IPS-20b (cell line): ENCODE results near the gene TXNDC2.
"Not testable (repeated sequence)": the region's sequence is repeated elsewhere in the genome, so short reads cannot be mapped to it uniquely, and the experiment has no call there.

Experiments used
- H3K27ac ChIP-seq: one replicate; pipeline ENCODE4 v1.5.1; 2013; ENCODE audit warnings: low read length
- H3K27me3 ChIP-seq: 2 replicates; pipeline ENCODE4 v1.6.1; 2013; ENCODE audit warnings: mild to moderate bottlenecking, low read length, inconsistent platforms; ENCODE audit not compliant: insufficient read depth
- H3K36me3 ChIP-seq: 2 replicates; pipeline ENCODE4 v1.6.1; 2013; ENCODE audit warnings: low read depth, mild to moderate bottlenecking, inconsistent platforms, low read length, moderate library complexity; ENCODE audit not compliant: insufficient read depth
- H3K4me1 ChIP-seq: 2 replicates; pipeline ENCODE4 v1.6.1; 2013; ENCODE audit warnings: mild to moderate bottlenecking, control low read depth, inconsistent platforms, low read length, moderate library complexity; ENCODE audit not compliant: insufficient read depth
- H3K4me3 ChIP-seq: 2 replicates; pipeline ENCODE4 v1.5.1; 2013; ENCODE audit warnings: mild to moderate bottlenecking, low read length, inconsistent platforms
- H3K9ac ChIP-seq: 2 replicates; pipeline ENCODE4 v1.6.1; 2013; ENCODE audit warnings: low read depth, mild to moderate bottlenecking, inconsistent platforms, low read length, moderate library complexity
- H3K9me3 ChIP-seq: 2 replicates; pipeline ENCODE4 v1.6.1; 2013; ENCODE audit warnings: mild to moderate bottlenecking, low read depth, low read length, inconsistent platforms; ENCODE audit not compliant: insufficient read depth

Gene TXNDC2

GRCh38 chr18:9910071-9910470 lies 24.3 kb downstream of the TXNDC2 start:
- H3K36me3 ChIP-seq: no peaks in the 10 kb centered on the region
- no peak overlapping the region for H3K9ac ChIP-seq
- no peaks in the 10 kb centered on the region for H3K4me1 ChIP-seq
- no peak overlapping the region for H3K27ac ChIP-seq
- no peak overlapping the region for H3K4me3 ChIP-seq
- H3K27me3 ChIP-seq: no peaks in the 10 kb centered on the region
- H3K9me3 ChIP-seq: no peaks in the 10 kb centered on the region

GRCh38 chr18:9910661-9911060 lies 24.9 kb downstream of the TXNDC2 start:
- no peaks in the 10 kb centered on the region for H3K36me3 ChIP-seq
- H3K4me1 ChIP-seq: peaks cover 3% of the 10 kb centered on the region; the same call in 1 of the 2 replicates
- H3K27me3 ChIP-seq: no peaks in the 10 kb centered on the region
- no peak overlapping the region for H3K9ac ChIP-seq
- no peak overlapping the region for H3K4me3 ChIP-seq
- no peak overlapping the region for H3K27ac ChIP-seq
- H3K9me3 ChIP-seq: no peaks in the 10 kb centered on the region

- no peak overlapping the region for H3K4me3 ChIP-seq
- H3K36me3 ChIP-seq: no peaks in the 10 kb centered on the region
- no peak overlapping the region for H3K9ac ChIP-seq
- peaks cover 8% of the 10 kb centered on the region for H3K4me1 ChIP-seq
- H3K27ac ChIP-seq: no peak overlapping the region
- H3K27me3 ChIP-seq: no peaks in the 10 kb centered on the region
- H3K9me3 ChIP-seq: no peaks in the 10 kb centered on the region
Measured at GRCh38 chr18:9911226-9911625, 25.5 kb downstream of the TXNDC2 start.

- not testable (repeated sequence) for H3K9ac ChIP-seq, H3K9me3 ChIP-seq, H3K27ac ChIP-seq, H3K27me3 ChIP-seq, H3K4me3 ChIP-seq, H3K36me3 ChIP-seq
- H3K4me1 ChIP-seq: peaks cover 16% of the 10 kb centered on the region
Measured at GRCh38 chr18:9912285-9912684, 26.5 kb downstream of the TXNDC2 start.

GRCh38 chr18:9913151-9913525 lies 27.4 kb downstream of the TXNDC2 start:
- H3K4me3 ChIP-seq: peak overlapping the region; percentile 93
- H3K36me3 ChIP-seq: no peaks in the 10 kb centered on the region
- no peaks in the 10 kb centered on the region for H3K9me3 ChIP-seq
- H3K27me3 ChIP-seq: no peaks in the 10 kb centered on the region
- H3K9ac ChIP-seq: peak overlapping the region; percentile 84; the same call in 1 of the 2 replicates
- H3K4me1 ChIP-seq: peaks cover 18% of the 10 kb centered on the region
- no peak overlapping the region for H3K27ac ChIP-seq

GRCh38 chr18:9913526-9914333 lies 28.0 kb downstream of the TXNDC2 start, which contains the start of gene VAPA:
Gene VAPA (plus strand): TSS chr18:9914016. CDS start chr18:9914257, 241 bp downstream.
- Histone ChIP-seq H3K9ac (peak within 1 kb of the TSS; percentile 84; the same call in 1 of the 2 replicates), H3K27me3 (no peaks in the 10 kb centered on the region), H3K27ac (peak within 1 kb of the TSS; percentile 60), H3K4me1 (peaks cover 23% of the 10 kb centered on the region), H3K36me3 (no peaks in the 10 kb centered on the region), H3K9me3 (no peaks in the 10 kb centered on the region), H3K4me3 (peak within 1 kb of the TSS; percentile 93)

GRCh38 chr18:9914334-9914583 lies 28.5 kb downstream of the TXNDC2 start:
- Histone ChIP-seq H3K27ac (peak overlapping the region; percentile 60), H3K4me3 (peak overlapping the region; percentile 93), H3K27me3 (no peaks in the 10 kb centered on the region), H3K36me3 (no peaks in the 10 kb centered on the region), H3K9me3 (no peaks in the 10 kb centered on the region), H3K9ac (peak overlapping the region; percentile 84; the same call in 1 of the 2 replicates), H3K4me1 (peaks cover 23% of the 10 kb centered on the region)

GRCh38 chr18:9914584-9915290 lies 29.0 kb downstream of the TXNDC2 start:
- H3K9ac ChIP-seq: peak overlapping the region; percentile 74
- no peaks in the 10 kb centered on the region for H3K9me3 ChIP-seq
- no peaks in the 10 kb centered on the region for H3K27me3 ChIP-seq
- no peaks in the 10 kb centered on the region for H3K36me3 ChIP-seq
- H3K4me3 ChIP-seq: peak overlapping the region; percentile 90
- no peak overlapping the region for H3K27ac ChIP-seq
- peaks cover 27% of the 10 kb centered on the region for H3K4me1 ChIP-seq

GRCh38 chr18:9915291-9916076 lies 29.7 kb downstream of the TXNDC2 start:
- Histone ChIP-seq H3K4me3 (peak overlapping the region; percentile 90), H3K9ac (peak overlapping the region; percentile 74), H3K4me1 (peaks cover 27% of the 10 kb centered on the region), H3K36me3 (no peaks in the 10 kb centered on the region), H3K27me3 (no peaks in the 10 kb centered on the region), H3K27ac (no peak overlapping the region), H3K9me3 (no peaks in the 10 kb centered on the region)

- H3K9ac ChIP-seq: peak overlapping the region; percentile 74
- peaks cover 27% of the 10 kb centered on the region for H3K4me1 ChIP-seq
- no peaks in the 10 kb centered on the region for H3K36me3 ChIP-seq
- H3K27me3 ChIP-seq: no peaks in the 10 kb centered on the region
- no peaks in the 10 kb centered on the region for H3K9me3 ChIP-seq
- no peak overlapping the region for H3K27ac ChIP-seq
- peak overlapping the region; percentile 90 for H3K4me3 ChIP-seq
Measured at GRCh38 chr18:9916077-9916639, 30.4 kb downstream of the TXNDC2 start.

GRCh38 chr18:9916808-9917207 lies 31.0 kb downstream of the TXNDC2 start:
- Histone ChIP-seq H3K27ac (no peak overlapping the region), H3K4me3 (peak overlapping the region; percentile 90), H3K4me1 (peaks cover 27% of the 10 kb centered on the region)

More at GRCh38 chr18:9916808-9917207, 31.0 kb downstream of the TXNDC2 start:
- Histone ChIP-seq H3K36me3 (no peaks in the 10 kb centered on the region), H3K9me3 (no peaks in the 10 kb centered on the region), H3K27me3 (no peaks in the 10 kb centered on the region), H3K9ac (no peak overlapping the region)
